Neural cell (in vitro differentiated cells): Measurements from ENCODE around the gene GPR107. TPM values are rescaled to one million over a fixed set of nuclear protein-coding genes. Genes with fewer than 3 reads are reported as not detected.

Experiments used
- H2AFZ ChIP-seq: fragments of 200-600, 300-800 bp; sonication (generic), shearing (Covaris generic); 2 replicates; pipeline ENCODE4 v1.6.0; 2014; ENCODE audit warnings: low read depth, mild to moderate bottlenecking, antibody characterized with exemption, low read length, moderate library complexity
- H3F3A ChIP-seq: fragments of 200-600 bp; shearing (Covaris generic); 2 replicates; pipeline ENCODE4 v1.6.1; 2016; ENCODE audit warnings: mild to moderate bottlenecking, moderate library complexity, mixed read lengths, antibody characterized with exemption, low read length; ENCODE audit not compliant: insufficient read depth, poor library complexity, severe bottlenecking
- H3K27ac ChIP-seq: fragments of 200-600, 300-800 bp; sonication (generic), shearing (Covaris generic); 2 replicates; pipeline ENCODE4 v1.5.1; 2014; ENCODE audit warnings: mild to moderate bottlenecking, low read length, moderate library complexity
- H3K27me3 ChIP-seq: fragments of 300-800, 200-600 bp; sonication (generic), shearing (Covaris generic); 2 replicates; pipeline ENCODE4 v1.6.0; 2014; ENCODE audit warnings: mild to moderate bottlenecking, low read depth, low read length, moderate library complexity; ENCODE audit not compliant: insufficient read depth
- H3K36me3 ChIP-seq: fragments of 300-800, 200-600 bp; sonication (generic), shearing (Covaris generic); 2 replicates; pipeline ENCODE4 v1.5.1; 2014; ENCODE audit warnings: mild to moderate bottlenecking, antibody characterized with exemption, low read length, moderate library complexity; ENCODE audit not compliant: insufficient read depth
- H3K4me2 ChIP-seq: fragments of 300-800, 200-600 bp; sonication (generic), shearing (Covaris generic); 2 replicates; pipeline ENCODE4 v1.6.0; 2014; ENCODE audit warnings: mild to moderate bottlenecking, low read length
- H3K4me3 ChIP-seq: fragments of 300-800, 200-600 bp; sonication (generic), shearing (Covaris generic); 2 replicates; pipeline ENCODE4 v1.5.1; 2014; ENCODE audit warnings: mild to moderate bottlenecking, low read length, moderate library complexity
- H3K79me2 ChIP-seq: fragments of 200-600 bp; shearing (Covaris generic); replicated peaks from 2 replicates; pipeline ENCODE4 v1.6.0; 2014; ENCODE audit warnings: mild to moderate bottlenecking, low read length, moderate library complexity; ENCODE audit not compliant: insufficient read depth
- H3K9ac ChIP-seq: fragments of 300-800, 200-600 bp; sonication (generic), shearing (Covaris generic); 2 replicates; pipeline ENCODE4 v1.6.1; 2016; ENCODE audit warnings: mild to moderate bottlenecking, low read length, mixed read lengths
- H3K9me2 ChIP-seq: fragments of 200-600 bp; shearing (Covaris generic); 2 replicates; pipeline ENCODE4 v1.6.1; 2016; ENCODE audit warnings: mild to moderate bottlenecking, low read length, mixed read lengths; ENCODE audit not compliant: insufficient read depth
- H3K9me3 ChIP-seq: fragments of 200-600, 300-800 bp; sonication (generic), shearing (Covaris generic); 2 replicates; pipeline ENCODE4 v1.6.1; 2016; ENCODE audit warnings: mild to moderate bottlenecking, mixed run types, low read length, moderate library complexity, mixed read lengths
- H4K20me1 ChIP-seq: fragments of 200-600 bp; shearing (Covaris generic); 2 replicates; pipeline ENCODE4 v1.6.1; 2016; ENCODE audit warnings: mild to moderate bottlenecking, mixed run types; ENCODE audit not compliant: insufficient read depth
- CTCF ChIP-seq: fragments of 450-650 bp; IDR thresholded peaks from 2 replicates; pipeline ENCODE4 v1.5.1; 2014; ENCODE audit warnings: antibody characterized with exemption, mild to moderate bottlenecking, moderate library complexity; ENCODE audit not compliant: poor library complexity, severe bottlenecking
- EP300 ChIP-seq: fragments of 450-650 bp; conservative IDR thresholded peaks from 2 replicates; pipeline ENCODE4 v1.6.1; 2014; ENCODE audit warnings: antibody characterized with exemption, mild to moderate bottlenecking, moderate library complexity; ENCODE audit not compliant: poor library complexity, severe bottlenecking
- EZH2 ChIP-seq: fragments of 200-600, 300-800 bp; shearing (Covaris generic), sonication (generic); IDR thresholded peaks from 2 replicates; pipeline ENCODE4 v1.6.1; 2014; ENCODE audit warnings: antibody characterized with exemption, low read length, borderline replicate concordance, mild to moderate bottlenecking; ENCODE audit not compliant: insufficient read depth, poor library complexity, severe bottlenecking
- MXI1 ChIP-seq: fragments of 450-650 bp; conservative IDR thresholded peaks from 2 replicates; pipeline ENCODE4 v1.6.1; 2014; ENCODE audit warnings: antibody characterized with exemption, mild to moderate bottlenecking; ENCODE audit not compliant: poor library complexity, severe bottlenecking
- POLR2AphosphoS5 ChIP-seq: IDR thresholded peaks from 2 replicates; pipeline ENCODE4 v1.6.1; 2012
- RAD21 ChIP-seq: fragments of 450-650 bp; conservative IDR thresholded peaks from 2 replicates; pipeline ENCODE4 v1.6.1; 2014; ENCODE audit warnings: antibody characterized with exemption, mild to moderate bottlenecking, moderate library complexity
- REST ChIP-seq: IDR thresholded peaks from 2 replicates; pipeline ENCODE4 v1.6.1; 2012; ENCODE audit warnings: borderline replicate concordance
- SMC3 ChIP-seq: fragments of 450-650 bp; conservative IDR thresholded peaks from 2 replicates; pipeline ENCODE4 v1.6.1; 2014; ENCODE audit warnings: antibody characterized with exemption, mild to moderate bottlenecking, moderate library complexity; ENCODE audit not compliant: poor library complexity
- TAF1 ChIP-seq: IDR thresholded peaks from 2 replicates; pipeline ENCODE4 v1.6.1; 2012; ENCODE audit warnings: low read depth
- polyA plus RNA-seq: library from polyadenylated mRNA; depleted of rRNA; stranded (reverse); fragments of >200 nt; gene quantifications from 2 replicates; pipeline ENCODE4 v1.2.3, GENCODE V29; 2014

GPR107 gene
- polyA plus RNA-seq, 1 donor from 2014 or later = 21.5 TPM

DNA sequence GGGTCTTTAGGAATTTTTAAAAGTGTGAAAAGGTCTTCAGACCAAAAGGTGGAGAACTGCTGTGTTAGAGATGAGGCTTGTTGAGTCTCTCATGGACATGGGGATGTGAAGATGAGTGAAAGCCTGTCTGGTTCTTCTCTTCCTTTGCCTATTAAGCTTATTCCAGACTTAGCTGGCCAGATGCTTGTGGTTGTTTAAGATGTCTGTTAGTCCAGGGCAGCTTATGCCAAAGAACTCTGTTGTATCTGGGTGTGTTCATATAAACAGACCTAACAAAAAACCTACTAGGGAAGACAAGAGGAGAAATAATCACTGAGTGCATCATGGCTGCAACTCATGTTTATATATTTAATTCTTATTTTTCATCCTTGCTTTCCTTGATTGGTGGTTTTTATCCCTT is 61.0 kb downstream of the GPR107 start:
- Histone ChIP-seq H3K36me3 (no peaks in the 10 kb centered on the region), H3K9ac (no peak overlapping the region), H3K27ac (no peak overlapping the region), H3K4me2 (no peak overlapping the region), H3K4me3 (no peak overlapping the region), H3K27me3 (no peaks in the 10 kb centered on the region), H3K9me3 (no peaks in the 10 kb centered on the region), H4K20me1 (no peaks in the 10 kb centered on the region), H3F3A (no peaks in the 10 kb centered on the region), H3K9me2 (no peaks in the 10 kb centered on the region), H3K79me2 (no peaks in the 10 kb centered on the region), H2AFZ (no peak overlapping the region)
- TF ChIP-seq RAD21 (no peak), SMC3 (no peak), EP300 (no peak), TAF1 (no peak), MXI1 (no peak), POLR2AphosphoS5 (no peak), CTCF (no peak), EZH2 (no peak), REST (no peak)

DNA sequence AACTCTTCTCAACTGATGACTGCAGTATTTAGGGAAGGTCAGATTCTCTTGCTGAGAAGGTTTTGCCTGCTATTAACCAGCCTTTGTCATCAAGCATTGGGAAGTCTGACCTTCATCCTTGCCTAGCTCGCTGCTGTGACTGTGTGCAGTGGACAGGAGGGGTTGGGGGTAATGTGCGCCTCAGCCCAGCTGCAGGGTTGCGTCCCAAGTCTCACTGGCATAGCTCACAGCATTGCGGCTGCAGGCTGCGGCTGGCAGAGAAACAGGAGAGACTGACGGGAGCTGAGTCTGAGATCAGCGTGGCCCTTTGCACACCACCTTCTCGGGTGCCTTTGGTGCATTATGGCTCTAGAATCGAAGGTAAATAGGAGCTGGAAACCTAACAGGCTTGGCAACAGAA is 62.6 kb downstream of the GPR107 start:
- Histone ChIP-seq H3K27ac (no peak overlapping the region), H2AFZ (no peak overlapping the region), H3K79me2 (no peaks in the 10 kb centered on the region), H3K4me3 (no peak overlapping the region), H4K20me1 (no peaks in the 10 kb centered on the region), H3F3A (no peaks in the 10 kb centered on the region), H3K36me3 (no peaks in the 10 kb centered on the region), H3K9ac (no peak overlapping the region), H3K9me3 (no peaks in the 10 kb centered on the region), H3K27me3 (no peaks in the 10 kb centered on the region), H3K9me2 (no peaks in the 10 kb centered on the region), H3K4me2 (no peak overlapping the region)
- TF ChIP-seq TAF1 = no peak
- no peak for TF ChIP-seq MXI1
- TF ChIP-seq RAD21 = no peak
- no peak for TF ChIP-seq CTCF
- TF ChIP-seq REST = no peak
- no peak for TF ChIP-seq POLR2AphosphoS5
- TF ChIP-seq SMC3 = no peak
- TF ChIP-seq EZH2 = no peak
- TF ChIP-seq EP300 = no peak
